Measurements from ENCODE around the gene CNOT1. TPM values are rescaled to one million over a fixed set of nuclear protein-coding genes. Genes with fewer than 3 reads are reported as not detected.
"Not testable (repeated sequence)": the region's sequence is repeated elsewhere in the genome, so short reads cannot be mapped to it uniquely, and the experiment has no call there.

Gene CNOT1
- total RNA-seq, 2 donors from 2014 or later = 295 to 315 TPM

DNA sequence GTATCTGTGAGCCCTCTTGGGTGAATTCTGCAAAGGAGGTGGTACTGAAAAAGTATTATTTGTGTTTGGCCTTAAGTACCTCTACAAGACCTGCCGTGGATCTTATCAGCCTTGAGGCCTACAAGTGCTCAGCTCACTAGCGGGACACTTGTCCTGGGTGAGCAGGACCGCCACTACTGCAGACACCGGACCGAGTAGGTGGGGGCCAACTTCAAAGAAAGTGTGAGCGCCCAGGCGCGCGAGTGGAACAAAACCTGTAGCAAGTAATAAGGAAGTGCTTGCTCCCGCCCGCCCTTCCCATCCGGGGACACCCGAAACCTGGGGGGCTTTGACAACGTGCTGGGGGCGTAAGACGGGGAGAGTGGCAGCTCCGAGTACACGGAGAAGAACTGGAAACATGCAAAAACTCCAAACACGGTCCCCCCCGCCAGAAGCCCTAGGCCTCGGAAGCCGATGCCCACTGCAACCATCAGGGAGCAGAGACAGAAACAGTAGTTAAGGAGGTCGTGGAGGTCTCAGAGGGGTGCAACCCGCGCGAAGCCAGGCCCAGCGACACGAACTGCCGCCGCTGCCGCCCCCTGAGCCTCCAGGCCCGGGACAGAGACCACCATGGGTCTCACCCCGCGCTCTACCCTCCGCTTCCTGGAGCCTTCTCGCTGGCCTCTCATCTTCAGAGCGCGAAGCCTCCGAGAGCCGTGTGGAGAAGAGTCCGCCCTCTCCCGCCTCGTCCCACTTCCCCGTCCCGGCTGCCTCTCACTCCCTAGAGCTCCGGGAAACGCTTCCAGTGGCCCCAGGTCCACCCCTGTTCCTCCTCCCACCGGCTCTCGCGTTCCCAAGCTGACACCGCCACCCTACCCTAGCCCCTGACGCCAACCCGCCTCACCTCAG, 537 bp downstream of the CNOT1 start:
- peaks cover 8 to 18% of the 10 kb centered on the region in 2 donors for H3K36me3 Mint-ChIP-seq (ENCODE audit: insufficient read depth in 2 of 2)
- H3K27me3 Mint-ChIP-seq (ENCODE audit: low read depth) = no peaks in the 10 kb centered on the region
- ATAC-seq (replicated peaks in 1 of 2) = peak; percentile 0 to 10
- H3K4me3 Mint-ChIP-seq = peak overlapping the region; percentile 89 to 100
- no peaks in the 10 kb centered on the region for H3K9me3 Mint-ChIP-seq
- peak; percentile 50 to 52 for DNase-seq
- H3K4me1 Mint-ChIP-seq (ENCODE audit: low read depth) = peaks cover 39% of the 10 kb centered on the region
- peak overlapping the region; percentile 98 for H3K27ac Mint-ChIP-seq

- no peak for DNase-seq
- H3K36me3 Mint-ChIP-seq (ENCODE audit: insufficient read depth in 2 of 2) = peaks cover 7 to 36% of the 10 kb centered on the region in 2 donors
- H3K4me3 Mint-ChIP-seq = no peak overlapping the region
- peaks cover 30% of the 10 kb centered on the region for H3K4me1 Mint-ChIP-seq (ENCODE audit: low read depth)
- H3K9me3 Mint-ChIP-seq = no peaks in the 10 kb centered on the region
- H3K27ac Mint-ChIP-seq = no peak overlapping the region
- ATAC-seq (replicated peaks in 1 of 2) = no peak
- no peaks in the 10 kb centered on the region for H3K27me3 Mint-ChIP-seq (ENCODE audit: low read depth)
These were observed 5.4 kb downstream of the CNOT1 start for GRCh38 chr16:58624209-58624608.

- H3K4me3 Mint-ChIP-seq = no peak overlapping the region
- no peaks in the 10 kb centered on the region for H3K9me3 Mint-ChIP-seq
- peaks cover 22% of the 10 kb centered on the region for H3K4me1 Mint-ChIP-seq (ENCODE audit: low read depth)
- H3K27ac Mint-ChIP-seq = peak overlapping the region; percentile 73
- H3K36me3 Mint-ChIP-seq (ENCODE audit: insufficient read depth in 2 of 2) = peaks cover 2 to 25% of the 10 kb centered on the region in 2 donors
- ATAC-seq (replicated peaks in 1 of 2) (no peak), DNase-seq (no peak)
- H3K27me3 Mint-ChIP-seq (ENCODE audit: low read depth) = no peaks in the 10 kb centered on the region
These were observed 9.2 kb downstream of the CNOT1 start for GRCh38 chr16:58620396-58620795.

GRCh38 chr16:58615280-58615679, 14.3 kb downstream of the CNOT1 start:
- no peaks in the 10 kb centered on the region for H3K9me3 Mint-ChIP-seq
- H3K27me3 Mint-ChIP-seq (ENCODE audit: low read depth) = no peaks in the 10 kb centered on the region
- H3K4me3 Mint-ChIP-seq = peak overlapping the region in 1 of 2 donors; percentile 81
- ATAC-seq (replicated peaks in 1 of 2) (peak; percentile 90 to 91), DNase-seq (no peak)
- H3K27ac Mint-ChIP-seq = peak overlapping the region; percentile 94
- H3K36me3 Mint-ChIP-seq (ENCODE audit: insufficient read depth in 2 of 2) = peaks cover 4 to 7% of the 10 kb centered on the region in 2 donors
- H3K4me1 Mint-ChIP-seq (ENCODE audit: low read depth) = peaks cover 17% of the 10 kb centered on the region

DNA sequence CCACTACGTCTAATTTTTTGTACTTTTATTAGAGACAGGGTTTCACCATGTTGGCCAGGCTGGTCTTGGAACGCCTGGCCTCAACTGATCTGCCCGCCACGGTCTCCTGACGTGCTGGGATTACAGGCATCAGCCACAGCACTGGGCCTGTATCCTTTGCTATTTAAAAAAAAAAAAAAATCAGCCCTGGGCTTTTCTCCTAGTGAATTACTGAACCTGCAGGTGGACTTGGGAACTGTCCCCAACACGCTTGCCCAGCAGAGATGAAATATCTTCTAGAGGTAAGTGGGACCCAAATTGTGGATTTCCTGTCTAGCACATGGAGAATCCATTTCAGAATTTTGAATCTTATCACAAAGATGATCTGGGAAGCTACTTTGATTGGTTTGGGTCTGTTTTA, 14.8 kb downstream of the CNOT1 start:
- peaks cover 2 to 3% of the 10 kb centered on the region in 2 donors for H3K36me3 Mint-ChIP-seq (ENCODE audit: insufficient read depth in 2 of 2)
- peaks cover 19% of the 10 kb centered on the region for H3K4me1 Mint-ChIP-seq (ENCODE audit: low read depth)
- DNase-seq (no peak), ATAC-seq (replicated peaks in 1 of 2) (no peak)
- no peaks in the 10 kb centered on the region for H3K27me3 Mint-ChIP-seq (ENCODE audit: low read depth)
- H3K4me3 Mint-ChIP-seq = no peak overlapping the region
- no peaks in the 10 kb centered on the region for H3K9me3 Mint-ChIP-seq
- H3K27ac Mint-ChIP-seq = peak overlapping the region; percentile 94

DNA sequence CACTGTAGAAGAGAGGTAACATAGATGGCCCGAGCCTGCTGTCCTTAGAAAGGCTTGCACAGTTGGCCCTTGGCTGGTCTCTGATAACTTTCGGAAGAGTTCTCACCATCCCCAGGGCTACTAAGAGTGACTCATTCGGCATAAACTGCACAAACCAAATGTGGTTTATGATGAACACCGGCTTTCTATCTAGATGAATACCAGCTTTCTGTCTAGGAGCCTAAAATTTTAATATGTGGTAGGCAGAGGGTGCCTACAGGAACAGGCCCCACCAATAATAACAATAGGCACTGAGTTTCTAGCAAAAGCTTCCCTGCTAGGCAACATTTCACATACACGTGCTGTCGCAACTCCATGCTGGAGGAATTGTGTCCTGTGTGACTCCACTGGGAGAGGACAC, 15.4 kb downstream of the CNOT1 start:
- DNase-seq (no peak), ATAC-seq (replicated peaks in 1 of 2) (no peak)
- H3K36me3 Mint-ChIP-seq (ENCODE audit: insufficient read depth in 2 of 2) = peaks cover 0 to 2% of the 10 kb centered on the region in 2 donors
- H3K9me3 Mint-ChIP-seq = no peaks in the 10 kb centered on the region
- H3K27ac Mint-ChIP-seq = no peak overlapping the region
- H3K4me1 Mint-ChIP-seq (ENCODE audit: low read depth) = peaks cover 21% of the 10 kb centered on the region
- H3K4me3 Mint-ChIP-seq = no peak overlapping the region
- no peaks in the 10 kb centered on the region for H3K27me3 Mint-ChIP-seq (ENCODE audit: low read depth)

DNA sequence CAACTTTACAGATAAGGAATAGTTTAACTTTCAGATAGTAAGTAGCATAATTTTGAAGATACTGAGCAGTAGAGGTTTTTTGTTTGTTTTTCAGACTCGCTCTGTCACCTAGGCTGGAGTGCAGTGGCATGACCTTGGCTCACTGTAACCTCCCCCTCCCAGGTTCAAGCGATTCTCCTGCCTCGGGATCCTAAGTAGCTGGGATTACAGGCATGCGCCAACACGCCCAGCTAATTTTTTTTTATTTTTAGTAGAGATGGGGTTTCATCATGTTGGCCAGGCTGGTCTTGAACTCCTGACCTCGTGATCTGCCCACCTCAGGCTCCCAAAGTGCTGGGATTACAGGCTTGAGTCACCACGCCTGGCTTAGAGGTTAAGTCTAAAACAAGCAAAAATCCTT, 16.7 kb downstream of the CNOT1 start:
- H3K27me3 Mint-ChIP-seq (ENCODE audit: low read depth); DNase-seq; H3K4me3 Mint-ChIP-seq; ATAC-seq (replicated peaks in 1 of 2); H3K27ac Mint-ChIP-seq; H3K9me3 Mint-ChIP-seq; H3K36me3 Mint-ChIP-seq (ENCODE audit: insufficient read depth in 2 of 2): not testable (repeated sequence)
- H3K4me1 Mint-ChIP-seq (ENCODE audit: low read depth) = peaks cover 32% of the 10 kb centered on the region

DNA sequence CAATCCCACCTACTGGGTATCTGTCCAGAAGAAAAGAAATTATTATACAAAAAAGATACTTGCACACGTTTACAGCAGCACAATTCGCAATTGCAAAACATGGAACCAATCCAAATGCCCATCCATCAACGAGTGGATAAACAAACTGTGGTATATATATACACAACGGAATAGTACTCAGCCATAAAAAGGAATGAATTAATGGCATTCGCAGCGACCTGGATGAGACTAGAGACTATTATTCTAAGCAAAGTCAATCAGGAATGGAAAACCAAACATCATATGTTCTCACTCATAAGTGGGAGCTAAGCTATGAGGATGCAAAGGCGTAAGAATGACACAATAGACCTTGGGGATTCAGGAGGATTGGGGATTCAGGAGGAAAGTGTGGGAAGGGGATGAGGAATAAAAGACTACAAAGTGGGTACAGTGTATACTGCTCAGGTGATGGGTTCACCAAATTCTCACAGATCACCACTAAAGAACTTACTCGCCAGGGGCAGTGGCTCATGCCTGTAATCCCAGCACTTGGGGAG, 21.0 kb downstream of the CNOT1 start:
- Mint-ChIP-seq H3K4me3 (no peak overlapping the region), H3K36me3 (ENCODE audit: insufficient read depth in 2 of 2) (peaks cover 4 to 11% of the 10 kb centered on the region in 2 donors), H3K9me3 (no peaks in the 10 kb centered on the region), H3K4me1 (ENCODE audit: low read depth) (peaks cover 41% of the 10 kb centered on the region), H3K27me3 (ENCODE audit: low read depth) (no peaks in the 10 kb centered on the region), H3K27ac (peak overlapping the region; percentile 19)
- ATAC-seq (replicated peaks in 1 of 2) (no peak), DNase-seq (no peak)

DNA sequence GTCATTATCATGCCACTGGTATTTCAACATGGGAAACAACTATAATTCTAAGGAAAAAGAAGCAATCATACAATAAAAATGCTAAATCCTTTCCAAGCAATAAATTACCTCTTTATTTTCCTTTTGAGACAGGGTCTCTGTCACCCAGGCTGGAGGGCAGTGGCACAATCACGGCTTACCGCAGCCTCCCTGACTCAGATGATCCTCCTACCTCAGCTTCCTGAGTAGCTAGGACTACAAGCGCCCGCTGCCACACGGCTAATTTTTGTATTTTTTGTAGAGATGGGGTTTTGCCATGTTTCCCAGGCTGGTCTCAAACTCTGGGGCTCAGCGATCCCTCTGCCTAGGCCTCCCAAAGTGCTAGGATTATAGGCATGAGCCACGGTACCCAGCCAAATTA, 24.1 kb downstream of the CNOT1 start:
- ATAC-seq (replicated peaks in 1 of 2) = no peak
- Mint-ChIP-seq H3K36me3 (ENCODE audit: insufficient read depth in 2 of 2) (peaks cover 2 to 18% of the 10 kb centered on the region in 2 donors), H3K27me3 (ENCODE audit: low read depth) (no peaks in the 10 kb centered on the region), H3K9me3 (no peaks in the 10 kb centered on the region), H3K4me3 (no peak overlapping the region), H3K4me1 (ENCODE audit: low read depth) (peaks cover 53% of the 10 kb centered on the region), H3K27ac (no peak overlapping the region)
- no peak for DNase-seq

- Mint-ChIP-seq H3K9me3 (no peaks in the 10 kb centered on the region), H3K4me1 (ENCODE audit: low read depth) (peaks cover 8% of the 10 kb centered on the region), H3K36me3 (ENCODE audit: insufficient read depth in 2 of 2) (peaks cover 7 to 46% of the 10 kb centered on the region in 2 donors), H3K27me3 (ENCODE audit: low read depth) (no peaks in the 10 kb centered on the region), H3K27ac (no peak overlapping the region), H3K4me3 (no peak overlapping the region)
- no peak for ATAC-seq (replicated peaks in 1 of 2)
- no peak for DNase-seq
These were observed 38.5 kb downstream of the CNOT1 start for GRCh38 chr16:58591083-58591482.

DNA sequence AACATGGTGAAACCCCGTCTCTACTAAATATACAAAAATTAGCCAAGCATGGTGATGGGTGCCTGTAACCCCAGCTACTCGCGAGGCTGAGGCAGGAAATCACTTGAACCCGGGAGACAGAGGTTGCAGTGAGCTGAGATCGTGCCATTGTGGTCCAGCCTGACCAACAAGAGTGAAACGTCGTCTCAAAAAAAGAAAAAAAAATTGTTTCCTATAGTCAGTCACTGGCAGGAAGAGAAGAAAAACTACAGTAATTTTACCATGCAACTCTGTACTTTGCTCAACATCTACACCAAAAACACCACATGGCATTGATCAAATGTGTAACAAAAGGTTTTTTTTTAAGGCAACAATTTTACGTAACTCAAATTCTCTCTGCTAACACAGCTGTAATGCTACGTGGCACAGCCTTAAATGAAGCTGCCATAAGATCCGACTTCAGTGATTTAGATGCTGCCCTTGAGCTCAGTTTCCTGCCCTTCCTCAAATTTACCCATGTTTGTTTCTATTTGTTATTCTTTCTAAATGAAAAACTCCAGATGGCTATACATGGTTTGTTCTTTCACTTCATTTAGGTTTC, 40.2 kb downstream of the CNOT1 start:
- peaks cover 8 to 48% of the 10 kb centered on the region in 2 donors for H3K36me3 Mint-ChIP-seq (ENCODE audit: insufficient read depth in 2 of 2)
- H3K27me3 Mint-ChIP-seq (ENCODE audit: low read depth) = no peaks in the 10 kb centered on the region
- H3K27ac Mint-ChIP-seq = peak overlapping the region; percentile 85
- no peaks in the 10 kb centered on the region for H3K9me3 Mint-ChIP-seq
- DNase-seq (no peak), ATAC-seq (replicated peaks in 1 of 2) (no peak)
- no peak overlapping the region for H3K4me3 Mint-ChIP-seq
- H3K4me1 Mint-ChIP-seq (ENCODE audit: low read depth) = peaks cover 22% of the 10 kb centered on the region

GRCh38 chr16:58588406-58588805, 41.2 kb downstream of the CNOT1 start:
- Mint-ChIP-seq H3K4me3 (no peak overlapping the region), H3K36me3 (ENCODE audit: insufficient read depth in 2 of 2) (peaks cover 7 to 43% of the 10 kb centered on the region in 2 donors), H3K9me3 (no peaks in the 10 kb centered on the region), H3K27me3 (ENCODE audit: low read depth) (no peaks in the 10 kb centered on the region), H3K4me1 (ENCODE audit: low read depth) (peaks cover 22% of the 10 kb centered on the region), H3K27ac (no peak overlapping the region)
- DNase-seq (no peak), ATAC-seq (replicated peaks in 1 of 2) (no peak)

DNA sequence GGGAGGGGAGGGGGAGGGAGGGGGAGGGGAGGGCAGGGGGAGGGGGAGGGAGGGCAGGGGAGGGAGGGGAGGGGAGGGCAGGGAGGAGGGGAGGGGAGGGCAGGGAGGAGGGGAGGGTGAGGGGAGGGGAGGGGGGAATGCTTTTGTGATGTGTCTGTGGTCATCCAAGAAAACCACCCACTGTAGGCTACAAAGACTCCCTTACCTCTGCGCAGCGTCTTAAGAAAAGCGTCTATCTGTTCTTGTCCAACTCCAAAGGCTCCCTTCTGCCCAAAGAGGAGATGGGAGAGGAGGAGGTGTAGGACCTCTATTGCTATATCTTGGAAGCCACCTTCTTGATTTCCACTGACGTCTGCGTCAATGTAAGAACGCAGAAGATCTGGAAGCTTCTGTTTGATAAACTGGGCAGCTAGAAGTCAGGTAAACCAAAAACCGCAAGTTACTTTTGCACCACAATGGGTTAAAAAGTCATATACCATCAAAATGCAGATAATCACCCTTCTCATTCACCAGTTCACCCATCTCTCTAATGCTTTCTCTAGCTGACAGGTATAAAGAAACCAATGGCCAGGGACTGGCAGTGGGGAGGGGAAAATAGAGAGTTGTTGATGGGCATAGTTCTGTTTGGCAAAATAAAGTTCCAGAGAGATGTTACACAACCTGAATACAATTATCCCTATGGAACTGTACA, 43.1 kb downstream of the CNOT1 start:
- H3K4me1 Mint-ChIP-seq (ENCODE audit: low read depth) = peaks cover 17% of the 10 kb centered on the region
- no peaks in the 10 kb centered on the region for H3K27me3 Mint-ChIP-seq (ENCODE audit: low read depth)
- H3K4me3 Mint-ChIP-seq = no peak overlapping the region
- H3K9me3 Mint-ChIP-seq = no peaks in the 10 kb centered on the region
- DNase-seq (no peak), ATAC-seq (replicated peaks in 1 of 2) (no peak)
- peak overlapping the region; percentile 59 for H3K27ac Mint-ChIP-seq
- peaks cover 3 to 40% of the 10 kb centered on the region in 2 donors for H3K36me3 Mint-ChIP-seq (ENCODE audit: insufficient read depth in 2 of 2)
